Raji (cell line): ENCODE measurements around the gene STK25.

ENCODE experiments used
- POLR2A ChIP-seq: IDR thresholded peaks from 2 replicates; pipeline ENCODE4 v1.6.1; 2011; ENCODE audit warnings: low read depth, low read length, control low read depth; ENCODE audit not compliant: insufficient read depth

STK25 gene

DNA sequence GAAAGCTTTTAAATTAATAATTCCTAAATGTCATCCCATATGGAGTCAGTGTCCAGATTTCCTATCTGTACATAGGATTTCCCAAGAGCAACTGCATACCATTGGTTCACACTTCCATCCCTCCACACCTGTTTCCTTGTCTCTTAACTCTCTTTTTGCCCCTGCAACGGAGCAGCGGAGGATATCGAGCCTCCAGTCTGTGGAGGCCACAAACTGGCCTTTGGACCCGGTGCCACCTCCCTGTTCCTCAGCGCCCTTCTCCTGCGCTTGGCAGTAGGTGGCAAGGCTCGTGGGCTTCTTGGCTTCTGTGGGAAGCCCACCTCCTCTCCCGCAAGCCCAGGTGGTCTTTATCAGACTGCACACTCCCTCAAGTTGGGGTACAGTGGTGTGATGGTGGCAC is 23.8 kb upstream of the STK25 start:
- no peak for TF ChIP-seq POLR2A

DNA sequence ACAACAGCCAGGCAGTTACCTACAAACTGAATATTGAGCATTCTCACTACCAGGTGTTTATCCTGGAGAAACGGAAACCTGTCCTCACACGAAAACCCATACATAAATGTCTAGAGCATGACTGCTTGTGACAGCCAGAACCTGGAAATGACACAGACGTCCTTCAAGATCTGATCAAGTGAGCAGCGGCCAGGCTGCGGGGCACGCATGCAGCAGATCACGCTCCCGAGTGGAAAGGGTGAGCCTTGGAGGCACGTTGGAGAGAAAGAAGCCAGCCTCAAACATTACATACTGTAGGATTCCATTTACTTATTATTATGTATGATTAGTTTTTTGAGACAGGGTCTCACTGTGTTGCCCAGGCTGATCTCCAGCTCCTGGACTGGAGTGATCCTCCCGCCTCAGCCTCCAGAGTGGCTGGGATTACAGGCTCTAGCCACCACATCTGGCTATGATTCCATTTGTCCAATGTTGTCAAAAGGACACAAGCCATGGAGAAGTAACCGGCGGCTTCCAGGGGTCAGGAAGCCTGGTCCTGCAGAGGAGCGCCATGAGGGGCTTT is 22.9 kb upstream of the STK25 start:
- TF ChIP-seq POLR2A: no peak

DNA sequence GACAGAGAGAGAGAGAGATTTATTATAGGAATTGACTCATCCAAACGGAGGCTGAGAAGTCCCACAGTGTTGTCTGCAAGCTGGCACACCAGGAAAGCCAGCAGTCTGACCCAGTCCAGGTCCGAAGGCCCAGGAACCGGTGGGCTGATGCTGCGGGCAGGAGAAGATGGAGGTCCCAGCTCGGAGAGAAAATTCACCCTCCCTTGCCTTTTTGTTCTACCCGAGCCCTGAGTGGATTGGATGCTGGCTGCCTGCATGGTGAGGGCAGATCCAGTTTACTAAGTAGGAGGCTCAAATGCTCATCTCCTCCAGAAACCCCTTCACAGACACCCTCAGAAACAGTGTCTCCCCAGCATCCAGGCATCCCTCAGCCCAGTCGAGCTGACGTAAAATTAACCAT is 22.2 kb upstream of the STK25 start:
- TF ChIP-seq POLR2A: no peak

DNA sequence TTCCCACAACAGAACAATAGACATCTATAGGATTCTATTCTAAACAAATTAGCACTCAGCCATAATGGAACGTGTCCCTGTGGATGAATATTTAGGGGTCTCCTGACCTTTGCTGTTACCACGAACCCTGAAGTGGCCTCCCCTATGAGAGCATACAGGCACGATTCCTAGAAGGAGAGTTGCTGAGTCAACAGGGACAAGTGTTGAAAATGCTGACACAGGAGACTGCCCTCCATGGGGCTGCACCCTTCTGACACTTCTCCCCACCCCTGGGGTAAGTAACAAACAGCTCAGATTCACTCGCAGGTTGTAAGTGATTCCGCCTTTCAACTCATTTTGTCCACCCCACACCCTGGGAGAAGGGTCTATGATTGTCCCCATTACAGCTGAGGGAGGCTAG is 14.1 kb upstream of the STK25 start:
- no peak for TF ChIP-seq POLR2A

DNA sequence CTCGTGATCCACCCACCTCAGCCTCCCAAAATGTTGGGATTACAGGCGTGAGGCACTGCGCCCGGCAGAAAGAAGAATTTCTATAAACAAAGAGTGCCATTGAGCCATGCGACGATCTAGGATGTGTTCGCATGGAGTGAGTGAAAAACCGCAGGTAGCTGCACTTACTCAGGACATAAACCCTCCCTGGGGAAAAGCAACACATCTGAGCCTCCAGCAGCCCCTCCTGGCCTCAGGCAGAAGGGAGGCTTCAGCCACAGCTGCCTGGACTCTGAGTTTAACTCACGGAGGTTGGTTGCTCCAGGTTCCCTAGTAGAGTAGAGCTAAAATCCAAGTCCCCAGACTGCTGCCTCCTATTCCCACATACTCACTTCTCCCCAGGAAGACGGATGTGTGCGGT is 11.3 kb upstream of the STK25 start:
- no peak for TF ChIP-seq POLR2A

DNA sequence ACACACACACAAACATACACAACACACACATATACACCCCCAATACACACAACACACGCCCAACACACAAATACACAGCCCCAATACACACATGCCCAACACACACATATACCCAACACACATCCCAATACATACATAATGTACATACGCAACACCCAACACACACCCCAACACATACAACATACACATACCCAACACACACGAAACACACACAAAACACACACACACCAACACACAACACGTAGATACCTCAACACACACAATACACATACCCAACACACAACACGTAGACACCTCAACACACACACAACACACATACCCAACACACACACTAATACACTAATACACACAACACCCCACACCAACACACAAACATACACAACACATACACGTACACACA is 8.9 kb upstream of the STK25 start:
- no peak for TF ChIP-seq POLR2A

DNA sequence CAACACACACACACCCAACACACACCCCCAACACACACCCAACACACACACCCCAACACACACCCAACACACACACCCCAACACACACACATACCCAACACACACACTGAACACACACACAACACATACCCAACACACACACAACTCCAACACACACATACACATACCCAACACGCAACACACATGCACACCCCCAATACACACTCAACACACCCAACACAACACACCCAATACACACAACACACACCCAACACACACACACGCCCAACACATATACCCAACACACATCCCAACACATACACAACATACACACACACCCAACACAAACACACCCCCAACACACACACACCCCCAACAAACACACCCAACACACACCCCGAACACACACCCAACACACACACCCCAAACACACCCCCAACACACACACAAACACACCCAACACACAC is 8.2 kb upstream of the STK25 start:
- no peak for TF ChIP-seq POLR2A

DNA sequence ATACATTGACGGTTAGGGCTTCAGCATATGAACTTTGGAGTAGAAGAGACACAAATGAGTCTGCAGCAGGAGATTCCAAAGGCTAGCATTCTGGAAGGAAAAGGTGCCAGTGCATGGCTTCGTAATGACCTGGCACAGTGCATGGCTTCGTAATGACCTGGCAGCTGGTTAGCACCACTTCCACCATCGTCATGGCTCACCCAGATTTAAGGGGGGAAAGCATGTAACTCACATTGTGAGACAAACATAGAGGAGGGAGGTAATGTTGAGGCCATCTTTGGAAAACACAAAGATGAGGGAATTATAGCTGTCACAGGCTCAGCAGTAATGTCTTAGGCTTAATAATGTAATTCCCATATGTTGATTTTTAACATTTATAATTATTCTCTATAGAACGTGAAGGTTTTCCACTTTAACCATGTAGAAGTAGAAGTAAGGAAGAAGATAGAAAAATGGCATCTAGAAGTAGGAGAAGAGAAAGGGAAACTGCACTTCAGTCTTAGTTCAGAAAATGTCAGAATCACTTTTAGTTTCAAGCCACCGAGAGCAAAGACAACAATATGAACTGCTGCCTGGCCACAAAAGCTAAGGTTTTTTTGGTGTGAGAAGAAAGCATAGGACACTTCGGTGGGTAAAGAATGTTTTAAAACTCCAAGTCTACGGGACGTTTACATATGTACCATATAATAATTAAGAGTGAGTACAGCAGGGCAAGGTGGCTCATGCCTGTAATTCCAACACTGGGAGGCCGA is 6.8 kb upstream of the STK25 start:
- TF ChIP-seq POLR2A: no peak

DNA sequence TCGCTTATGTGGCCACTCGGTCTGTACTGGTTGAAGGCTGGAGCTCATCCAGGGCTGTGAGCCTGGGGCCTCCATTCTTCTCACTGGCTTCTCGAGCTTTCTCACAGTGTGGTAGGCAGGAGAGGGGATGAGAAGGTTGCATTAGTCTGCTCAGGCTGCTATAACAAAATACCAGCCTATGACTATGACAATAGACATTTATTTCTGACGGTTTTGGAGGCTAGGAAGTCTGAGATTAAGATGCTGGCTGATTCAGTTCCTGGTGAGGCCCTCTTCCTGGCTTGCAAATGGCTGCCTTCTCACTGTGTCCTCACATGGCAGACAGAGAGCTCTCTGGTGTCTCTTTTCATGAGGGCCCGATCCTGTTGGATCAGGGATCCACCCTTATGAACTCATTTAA is 6.2 kb upstream of the STK25 start:
- no peak for TF ChIP-seq POLR2A

DNA sequence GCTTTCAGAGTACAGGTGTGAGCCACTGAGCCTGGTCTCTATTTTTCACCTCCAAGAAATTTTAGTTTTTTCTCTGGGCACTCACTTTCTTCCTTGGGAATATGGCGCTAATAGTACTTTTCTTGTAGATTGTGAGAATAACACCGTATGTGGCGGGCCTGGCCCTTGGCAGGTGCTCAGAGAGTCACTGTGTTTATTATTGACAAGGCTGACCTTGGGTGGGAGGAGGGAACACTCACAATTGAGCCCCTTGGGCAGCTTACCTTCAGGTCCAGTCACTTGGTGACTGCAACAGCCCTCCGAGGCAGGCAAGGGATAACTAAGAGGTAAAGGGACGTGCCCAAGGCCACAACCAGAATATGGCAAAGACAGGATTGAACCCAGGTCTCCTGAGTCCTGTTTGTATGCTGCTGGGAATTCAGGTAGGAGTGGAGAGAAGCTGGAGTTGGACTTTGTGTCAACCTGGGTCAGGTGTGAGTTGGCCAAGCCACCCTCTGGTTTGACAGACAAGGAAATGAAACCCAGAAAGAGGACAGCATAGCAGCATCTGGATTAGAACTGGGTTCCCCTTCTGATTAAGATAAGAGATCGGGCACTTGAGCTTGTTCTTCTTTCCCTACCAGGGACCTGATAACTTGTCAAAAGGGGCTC is 2.8 kb upstream of the STK25 start:
- TF ChIP-seq POLR2A: no peak

DNA sequence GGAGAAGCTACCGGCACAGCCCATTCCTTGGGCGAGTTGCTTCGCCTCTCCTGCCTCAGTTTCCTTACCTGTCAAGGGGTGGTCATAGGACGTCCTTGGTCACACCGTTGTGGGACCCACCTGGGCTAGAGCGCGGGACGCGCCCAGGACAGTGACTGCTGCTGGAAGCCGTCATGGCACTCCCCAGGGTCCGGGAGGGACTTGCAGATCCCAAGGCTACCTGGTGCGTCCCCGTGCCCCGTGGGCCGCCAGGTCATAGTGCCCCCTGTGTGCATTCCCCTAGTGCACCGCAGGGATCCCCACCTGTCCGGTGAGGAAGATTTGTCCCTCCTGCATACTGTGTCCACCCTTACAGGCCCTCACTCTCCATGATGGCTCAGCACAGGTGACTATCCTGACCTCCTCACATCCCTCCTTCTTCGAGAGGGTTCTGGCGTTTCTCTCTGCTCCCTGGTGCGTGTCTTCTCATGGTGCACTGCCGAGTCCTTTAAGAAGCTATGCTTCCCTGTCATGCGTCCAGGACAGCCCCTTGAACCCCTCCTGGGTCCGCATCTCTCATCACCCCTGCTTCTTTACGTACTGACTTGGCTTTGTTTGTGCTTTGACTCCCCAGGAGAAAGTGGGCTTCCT is 886 bp upstream of the STK25 start:
- TF ChIP-seq POLR2A: no peak

DNA sequence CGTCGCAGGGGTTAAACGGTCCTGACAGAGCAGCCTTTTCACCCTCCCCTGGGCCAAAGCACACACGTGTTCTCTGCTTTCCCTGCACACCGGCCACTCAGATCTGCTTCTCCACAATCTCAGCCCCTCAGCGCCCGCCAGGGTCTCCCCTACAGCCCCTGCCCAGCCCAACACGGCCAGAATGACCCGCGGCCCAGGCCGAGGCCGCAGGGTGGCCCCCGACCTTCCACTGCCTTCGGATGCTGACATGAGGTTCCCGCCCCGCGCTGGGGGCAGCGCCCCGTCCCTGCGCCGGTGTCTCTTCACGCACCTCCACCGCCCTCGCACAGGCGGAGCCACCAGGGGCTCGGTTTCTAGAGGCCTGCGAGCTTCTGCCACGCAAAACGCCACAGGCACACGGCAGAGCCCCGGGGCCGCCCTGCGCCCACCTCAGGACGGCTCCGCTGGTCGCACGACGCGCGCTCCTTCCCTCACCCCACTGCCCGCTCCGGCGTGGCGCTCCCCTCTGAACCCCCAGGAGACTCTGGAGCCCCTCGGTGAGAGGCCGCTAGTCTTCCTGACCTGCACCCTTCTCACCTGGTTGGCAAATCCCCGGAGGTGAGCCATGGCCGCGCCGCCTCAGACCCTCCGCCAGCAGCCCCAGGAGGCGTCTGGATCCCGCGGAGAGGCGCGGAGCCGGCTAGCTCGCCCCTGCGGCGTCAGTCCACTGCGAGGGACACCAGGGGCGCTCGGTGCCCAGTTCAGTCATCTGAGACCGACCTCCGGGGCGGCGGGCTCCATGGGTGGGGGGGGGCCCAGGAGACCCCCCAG is 749 bp downstream of the STK25 start:
- no peak for TF ChIP-seq POLR2A

DNA sequence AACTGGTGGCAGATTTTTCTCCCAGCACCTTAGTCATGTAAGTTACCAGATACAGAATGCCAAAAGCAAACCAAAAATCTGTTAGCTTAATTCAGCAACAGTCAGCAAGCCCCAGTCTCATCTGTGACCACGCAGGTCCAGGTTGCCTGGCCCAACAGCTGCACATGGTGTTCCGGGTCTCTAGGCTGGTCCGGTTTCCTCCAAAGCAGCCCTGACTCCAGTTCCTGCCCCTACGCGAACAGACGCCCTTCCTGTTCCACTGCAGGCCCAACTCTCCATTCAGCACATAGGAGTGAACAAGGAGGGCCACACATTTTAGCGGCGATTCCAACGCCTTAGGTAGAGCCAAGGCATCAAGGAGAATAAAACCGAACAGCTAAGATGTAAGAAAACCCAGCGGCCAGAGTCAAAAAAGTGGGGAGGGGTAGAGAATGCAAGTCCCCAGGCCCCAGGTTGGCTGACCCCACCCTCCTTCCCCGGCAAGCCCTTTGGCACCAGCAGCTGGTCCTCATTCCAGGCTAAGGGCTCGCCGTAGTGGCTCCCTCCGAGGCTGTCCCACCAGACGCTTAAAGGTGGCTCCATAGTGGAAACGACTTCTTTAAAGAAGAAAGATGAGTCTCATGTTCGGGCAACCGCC is 1.5 kb downstream of the STK25 start:
- no peak for TF ChIP-seq POLR2A

DNA sequence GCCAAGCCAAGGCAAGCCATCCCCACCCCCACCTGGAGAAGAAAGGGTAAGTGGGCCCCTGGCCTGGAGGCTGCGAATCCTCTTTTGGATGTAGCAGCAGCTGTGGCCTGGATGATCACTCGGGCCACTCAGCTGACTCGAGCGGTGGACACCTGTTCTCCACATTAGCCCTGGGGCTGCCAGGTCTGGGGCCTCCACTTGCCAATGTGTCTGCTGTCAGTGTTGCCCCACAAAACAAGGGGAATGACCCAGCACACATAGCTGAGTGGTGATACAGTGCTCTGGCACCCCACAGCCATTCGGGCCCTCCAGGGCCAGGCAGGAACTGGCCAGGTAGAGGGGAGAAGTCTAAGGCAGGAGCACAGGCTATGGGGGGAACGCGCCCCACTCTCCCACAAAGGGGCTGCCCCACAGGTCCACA is 2.6 kb downstream of the STK25 start:
- TF ChIP-seq POLR2A: no peak

DNA sequence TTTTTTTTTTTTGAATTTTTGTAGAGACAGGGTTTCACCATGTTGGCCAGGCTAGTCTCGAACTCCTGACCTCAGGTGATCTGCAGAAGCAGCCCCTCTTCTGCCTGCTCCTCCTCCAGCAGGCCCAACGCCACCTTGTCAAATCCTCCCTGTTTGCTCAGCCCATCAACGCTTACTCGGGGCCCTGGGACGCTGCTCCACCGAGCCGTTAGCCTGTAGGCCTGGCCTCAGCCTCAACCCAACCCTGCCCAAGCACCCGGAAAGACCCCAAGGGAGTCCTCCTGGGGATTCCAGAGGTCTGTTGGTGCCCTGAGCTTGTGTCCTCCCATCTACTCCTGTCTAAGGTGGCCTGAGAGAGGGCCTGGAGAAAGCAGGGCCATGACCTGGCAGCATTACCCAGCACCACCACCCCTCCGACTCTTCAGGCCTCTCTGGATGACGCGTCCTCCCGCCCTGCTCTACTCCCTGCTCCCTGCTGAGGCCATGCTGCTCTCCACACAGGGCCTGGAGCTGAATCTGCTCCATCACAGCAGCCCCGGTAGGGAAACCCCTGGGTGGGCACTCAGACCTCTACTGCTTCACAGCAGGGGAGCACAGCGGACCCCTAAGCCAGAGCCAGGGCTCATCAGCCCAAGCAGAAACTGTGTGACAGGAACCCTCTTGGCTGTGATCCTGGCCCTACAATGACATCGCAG is 3.2 kb downstream of the STK25 start:
- TF ChIP-seq POLR2A: no peak
